GM18520 (cell line): ENCODE data around the gene PLD6.
"Not testable (repeated sequence)": the region's sequence is repeated elsewhere in the genome, so short reads cannot be mapped to it uniquely, and the experiment has no call there.

Experiments used
- ATAC-seq: cut with Tn5 transposase; IDR thresholded peaks from one replicate; pipeline ENCODE4 v1.9.1; 2021; ENCODE audit not compliant: unreplicated experiment

Gene PLD6

DNA sequence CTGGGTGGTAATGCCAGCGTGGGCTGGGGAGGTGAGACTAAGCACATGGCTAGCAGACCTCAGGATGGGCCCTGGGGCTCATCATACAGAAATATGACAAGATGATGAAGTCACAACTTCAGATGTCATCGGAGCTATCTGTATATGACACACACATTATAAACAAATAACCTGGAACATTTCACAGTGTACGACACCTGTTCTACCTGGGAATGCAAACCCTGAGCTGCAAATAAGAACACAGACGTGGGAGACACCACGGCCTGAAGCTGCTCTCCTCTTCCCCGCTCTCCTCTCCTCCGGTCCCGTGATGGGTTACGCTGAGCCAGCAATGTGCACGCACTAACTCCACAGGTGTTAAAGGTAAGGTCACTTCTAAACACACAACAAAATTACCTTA, 4.9 kb downstream of the PLD6 start:
- no peak for ATAC-seq

DNA sequence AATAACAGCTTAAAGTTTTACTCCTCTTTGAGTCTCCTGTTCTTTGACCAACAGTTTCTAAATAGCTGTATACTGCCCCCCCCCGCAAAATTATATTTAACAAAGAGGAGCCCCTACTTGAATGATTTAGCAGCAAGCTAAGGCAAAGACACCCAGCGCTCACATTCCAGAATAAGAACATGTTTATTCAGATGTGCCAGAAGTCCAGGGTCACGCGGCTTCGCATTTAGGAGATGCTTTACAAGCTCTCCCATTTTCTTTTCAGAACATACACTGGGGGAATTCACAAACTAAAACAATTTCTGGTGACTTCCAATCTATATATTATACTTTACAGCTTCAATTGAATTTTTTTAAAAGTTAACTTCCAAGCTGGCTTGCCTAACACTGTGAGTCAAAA, 5.3 kb downstream of the PLD6 start:
- ATAC-seq: no peak

DNA sequence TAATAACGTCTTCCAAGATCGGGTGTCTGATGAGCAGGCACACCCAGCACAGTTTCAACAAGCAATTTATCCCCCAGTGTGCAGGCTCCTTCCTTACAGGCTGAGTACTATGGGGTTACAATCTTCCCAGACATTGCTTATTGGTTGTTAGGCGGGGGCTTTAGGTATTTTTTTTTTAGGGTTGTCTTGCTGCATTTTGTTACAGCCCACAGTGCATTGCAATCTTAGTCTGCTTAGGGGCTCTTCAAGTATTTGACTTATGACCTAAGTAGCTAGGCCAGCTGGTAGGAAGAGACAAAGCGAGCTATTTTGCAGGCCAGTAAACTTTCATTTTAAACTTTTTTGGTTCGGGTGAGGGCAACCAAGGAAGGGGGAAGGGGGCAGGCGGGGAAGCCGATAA, 5.8 kb downstream of the PLD6 start:
- no peak for ATAC-seq

DNA sequence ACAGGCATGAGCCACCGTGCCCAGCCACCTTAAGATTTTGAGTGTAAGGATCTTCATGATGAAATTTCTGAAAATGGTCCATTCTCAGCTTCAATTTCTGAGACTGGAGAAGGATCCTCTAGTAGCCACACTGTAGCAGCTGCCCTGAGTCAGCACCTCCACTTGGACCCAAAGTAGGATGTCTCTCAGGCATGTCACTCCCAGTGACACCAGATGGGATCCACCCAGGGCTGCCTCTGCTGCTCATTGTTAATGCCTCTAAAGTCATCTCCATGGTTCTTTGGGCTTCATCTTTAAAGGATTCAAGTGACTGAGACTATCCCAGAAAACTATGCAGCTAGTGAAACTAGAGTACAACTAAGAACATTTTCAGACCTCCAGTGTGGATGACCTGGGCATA, 7.9 kb downstream of the PLD6 start:
- no peak for ATAC-seq

DNA sequence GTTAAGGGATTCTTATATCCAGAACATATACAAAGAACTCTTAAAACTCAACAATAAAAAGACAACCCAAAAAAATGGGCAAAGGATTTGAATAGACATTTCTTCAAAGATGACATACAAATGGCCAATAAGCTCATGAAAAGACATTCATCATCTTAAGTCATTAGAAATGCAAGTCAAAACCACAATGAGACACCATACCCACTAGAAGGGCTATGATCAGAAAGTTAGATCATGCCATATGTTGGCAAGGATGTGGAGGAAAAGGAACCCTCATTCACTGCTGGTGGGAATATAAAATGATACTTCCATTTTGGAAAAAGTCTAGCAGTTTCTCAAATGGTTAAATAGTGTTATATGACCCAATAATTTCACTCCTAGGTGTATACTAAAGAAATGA, 9.4 kb downstream of the PLD6 start:
- ATAC-seq: no peak

DNA sequence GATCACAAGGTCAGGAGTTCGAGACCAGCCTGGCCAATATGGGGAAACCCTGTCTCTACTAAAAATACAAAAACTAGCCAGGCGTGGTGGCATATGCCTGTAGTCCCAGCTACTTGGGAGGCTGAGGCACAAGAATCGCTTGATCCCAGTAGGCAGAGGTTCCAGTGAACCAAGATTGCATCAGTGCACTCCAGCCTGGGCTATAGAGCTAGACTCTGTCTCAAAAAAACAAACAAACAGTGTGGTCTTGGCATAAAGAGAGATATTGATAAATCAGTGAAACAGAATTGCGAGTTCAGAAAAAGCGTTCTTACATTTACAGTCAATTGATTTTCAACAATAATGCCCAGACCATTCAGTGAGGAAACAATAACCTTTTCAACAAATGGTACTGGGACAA, 10.7 kb downstream of the PLD6 start:
- not testable (repeated sequence) for ATAC-seq

DNA sequence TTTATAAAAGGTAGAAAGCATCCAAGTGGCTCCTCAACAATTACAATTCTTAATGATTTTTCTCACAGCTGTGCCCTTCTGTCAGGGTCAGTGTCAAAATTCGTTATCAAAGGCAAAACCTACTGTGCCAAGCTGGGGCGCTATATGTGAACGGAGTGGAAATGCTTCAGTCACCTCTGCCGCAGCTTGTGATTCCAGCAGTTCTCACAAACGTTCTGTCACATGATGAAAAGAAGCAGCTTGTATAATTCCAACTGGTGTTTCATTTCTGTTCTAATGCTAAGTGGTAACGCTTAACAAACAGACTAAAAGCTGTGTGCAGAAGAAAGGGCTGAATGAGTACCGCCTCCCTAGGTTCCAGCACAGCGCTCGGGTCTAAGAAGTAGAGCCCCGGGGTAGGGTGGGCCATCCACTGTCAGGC, 14.2 kb downstream of the PLD6 start:
- no peak for ATAC-seq

DNA sequence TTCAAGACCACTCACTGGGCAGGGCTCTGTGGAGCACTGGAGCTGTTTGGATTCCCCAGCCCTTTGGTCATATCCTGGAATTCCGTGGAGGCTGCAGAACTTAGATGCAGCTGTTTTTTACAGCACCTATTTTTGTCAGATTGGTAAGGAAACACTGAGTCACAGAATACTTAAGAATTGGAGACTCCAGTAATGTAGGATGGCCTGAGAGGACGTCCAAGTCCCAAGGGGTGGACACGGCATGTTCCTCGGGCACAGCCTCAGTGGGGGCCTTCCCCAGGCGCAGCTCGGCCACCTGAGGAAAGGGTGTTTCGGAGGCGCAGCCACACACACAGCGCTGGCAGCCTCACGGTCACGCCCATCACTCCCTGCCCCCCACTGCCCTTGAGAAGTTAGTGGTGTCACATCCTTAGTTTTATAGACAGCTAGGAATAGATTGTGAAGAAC, 14.8 kb downstream of the PLD6 start:
- no peak for ATAC-seq

DNA sequence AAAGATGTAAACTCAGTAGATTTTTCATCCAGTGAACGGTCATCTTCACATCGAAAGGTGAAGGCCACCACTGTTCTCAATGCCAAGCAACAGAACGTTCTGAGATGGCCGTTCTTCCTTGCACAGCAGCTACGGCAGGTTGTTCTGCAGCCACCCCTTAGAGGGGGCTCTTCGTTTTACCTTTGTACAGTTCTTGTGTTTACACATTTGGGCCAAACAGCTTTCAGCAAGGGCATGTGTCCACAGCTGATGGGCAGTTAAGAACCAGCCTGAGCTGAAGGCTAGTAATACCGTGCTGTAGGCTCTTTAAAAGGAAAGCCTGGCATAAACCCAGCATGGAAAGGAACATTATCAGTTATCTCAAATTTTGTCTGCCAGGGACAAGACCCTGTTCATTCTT, 15.9 kb downstream of the PLD6 start:
- no peak for ATAC-seq

DNA sequence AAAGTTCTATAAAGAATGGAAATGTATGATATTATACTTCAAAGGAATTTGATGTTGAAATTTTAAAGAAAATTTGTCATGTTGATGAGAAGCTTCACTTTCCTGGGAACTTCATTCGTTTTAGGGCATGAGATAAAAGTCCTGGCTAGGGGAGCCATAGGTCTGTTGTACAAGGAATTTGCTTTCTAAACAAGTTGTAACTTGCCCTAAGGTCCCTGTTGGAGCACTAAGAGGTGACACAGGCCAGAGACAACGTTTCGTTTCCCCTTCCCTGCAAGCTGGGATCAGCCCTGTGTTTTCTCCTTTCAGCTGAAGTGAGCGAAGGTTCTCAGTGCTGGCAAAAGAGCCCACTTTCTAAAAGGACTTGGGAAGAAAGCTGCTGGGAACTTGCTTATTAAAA, 16.6 kb downstream of the PLD6 start:
- no peak for ATAC-seq

DNA sequence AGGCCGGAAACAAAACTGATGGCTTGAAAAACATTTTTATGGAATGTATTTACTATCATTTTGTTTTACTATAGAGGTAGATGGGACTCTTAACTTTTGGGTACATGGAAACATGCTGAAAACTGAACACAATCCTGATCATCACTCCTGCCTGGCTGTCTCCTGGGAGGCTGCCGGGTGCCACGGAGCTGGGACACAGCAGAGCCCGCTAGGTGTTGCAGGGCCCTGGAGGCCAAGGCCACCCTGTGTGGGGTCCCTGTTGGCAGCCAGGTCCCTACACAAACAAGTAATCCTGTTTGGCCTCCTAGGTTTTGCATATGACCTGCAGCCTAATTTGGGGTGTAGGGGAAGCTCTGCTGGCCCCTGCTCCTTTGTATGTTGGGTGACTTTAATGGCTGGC, 17.5 kb downstream of the PLD6 start:
- no peak for ATAC-seq

DNA sequence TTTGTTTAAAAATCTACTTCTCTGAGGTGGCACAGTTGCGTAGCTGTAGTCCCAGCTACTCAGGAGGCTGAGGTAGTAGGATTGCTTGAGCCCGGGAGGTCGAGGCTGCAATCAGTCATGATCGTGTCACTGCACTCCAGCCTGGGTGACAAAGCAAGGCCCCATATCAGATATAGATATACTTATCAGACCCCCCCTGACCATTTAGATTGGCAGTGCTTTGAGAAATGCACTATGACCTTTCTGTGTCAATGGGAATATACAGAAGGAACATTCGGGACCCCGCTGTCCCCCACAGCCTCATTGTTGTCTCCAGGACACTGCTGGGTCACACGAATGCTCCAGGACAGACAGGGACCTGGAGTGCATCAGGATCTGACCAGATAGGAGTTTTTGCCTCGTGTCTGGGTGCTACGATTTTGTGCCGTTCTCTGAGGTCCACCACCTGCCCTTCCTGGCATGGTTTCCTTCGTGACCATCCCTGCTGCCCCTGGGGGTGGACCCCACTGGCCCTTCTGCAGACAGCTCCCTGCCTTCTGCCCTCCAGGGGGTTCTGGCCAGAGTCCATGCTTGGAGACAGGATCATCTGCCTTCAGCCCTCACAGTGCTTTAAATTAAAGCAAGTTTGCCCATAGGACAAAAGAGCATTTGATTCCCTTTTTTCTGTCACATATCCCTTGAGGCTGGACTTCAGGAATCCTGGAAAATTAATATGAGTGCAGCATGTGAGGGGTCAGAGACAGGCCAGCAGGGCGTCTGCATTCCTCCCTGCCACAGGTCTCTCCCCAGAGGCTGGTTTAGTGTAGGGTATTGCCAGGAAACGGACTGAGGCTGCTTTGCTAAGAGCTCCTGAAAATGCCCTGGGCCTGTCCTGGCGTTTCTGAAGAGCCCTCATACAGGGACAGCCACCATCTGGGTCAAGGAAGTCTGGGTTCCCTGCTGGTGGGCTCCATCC, 19.3 kb downstream of the PLD6 start:
- ATAC-seq: no peak

DNA sequence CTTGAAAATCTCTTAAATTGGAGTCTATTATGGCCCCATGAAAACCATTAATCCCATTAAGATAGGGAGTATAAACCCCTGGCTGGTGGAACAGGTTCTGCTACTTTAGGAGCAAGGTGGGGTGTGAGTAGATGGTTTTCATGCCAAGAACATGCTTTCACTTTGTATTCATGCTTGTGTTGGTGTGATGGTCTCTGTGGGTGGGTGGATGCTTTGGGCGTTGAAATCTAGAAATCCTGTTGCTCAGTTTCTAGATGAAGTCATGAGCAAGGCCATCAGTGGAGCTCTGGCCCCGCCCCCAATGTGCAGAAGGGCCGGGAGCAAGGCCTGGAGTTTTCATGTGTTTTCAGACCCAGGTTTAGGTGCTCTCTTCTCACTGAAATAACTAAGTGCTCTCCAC, 20.1 kb downstream of the PLD6 start:
- no peak for ATAC-seq

DNA sequence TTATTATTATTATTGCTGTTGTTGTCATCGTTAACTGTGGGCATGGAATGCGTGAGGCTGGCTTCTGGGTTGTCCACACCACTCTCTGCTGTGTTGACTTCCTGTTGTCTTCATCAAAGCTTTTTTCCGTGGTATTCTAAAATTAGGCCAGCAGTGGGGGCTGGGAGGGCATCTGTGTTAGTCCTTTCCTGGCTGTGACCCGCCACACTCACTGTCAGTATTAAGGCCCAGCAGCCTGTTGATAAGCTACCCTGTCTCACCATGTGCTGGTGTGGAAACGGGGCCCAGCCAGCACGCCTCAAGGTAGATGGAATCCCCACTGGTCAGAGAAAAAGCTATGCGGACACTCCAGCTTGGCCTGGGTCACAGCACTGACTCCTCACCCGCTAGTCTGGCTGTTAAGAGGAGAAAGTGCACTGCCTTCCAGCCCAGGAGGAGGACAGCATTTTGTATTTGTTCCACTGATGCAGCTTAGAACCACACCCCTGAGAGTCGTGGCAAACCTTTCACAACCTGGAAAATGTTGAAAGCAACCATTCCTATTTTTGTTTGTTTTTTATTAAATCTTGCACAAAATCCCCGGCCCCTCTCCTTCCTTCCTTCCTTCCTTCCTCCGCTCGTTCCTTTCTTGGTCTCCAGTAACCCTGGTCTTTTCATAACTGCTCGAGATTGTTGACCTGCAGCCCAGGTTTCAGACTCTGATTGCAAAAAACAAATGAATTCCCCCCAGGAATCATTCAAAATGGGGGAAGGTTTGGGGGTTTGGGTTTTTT, 21.0 kb downstream of the PLD6 start:
- ATAC-seq: not testable (repeated sequence)

DNA sequence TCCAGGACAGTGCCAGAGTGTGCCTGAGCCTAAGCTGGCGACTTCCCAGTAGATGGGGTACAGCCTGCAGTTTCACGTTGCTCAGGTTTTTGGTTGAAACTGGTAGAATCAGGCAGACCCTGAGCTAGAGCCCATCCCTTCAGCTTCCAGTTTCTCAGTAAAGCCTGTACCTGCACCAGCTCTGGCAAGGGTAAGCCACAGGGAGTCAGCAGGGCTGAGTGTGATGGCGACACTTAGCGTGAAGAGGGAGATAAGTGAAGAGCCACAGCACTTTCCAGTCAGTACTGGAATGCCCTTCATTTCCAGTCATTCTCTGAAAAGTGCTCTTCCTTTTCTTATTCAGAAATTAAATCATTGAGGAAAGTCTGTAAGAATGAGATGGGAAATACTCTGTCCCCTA, 22.4 kb downstream of the PLD6 start:
- ATAC-seq: no peak

DNA sequence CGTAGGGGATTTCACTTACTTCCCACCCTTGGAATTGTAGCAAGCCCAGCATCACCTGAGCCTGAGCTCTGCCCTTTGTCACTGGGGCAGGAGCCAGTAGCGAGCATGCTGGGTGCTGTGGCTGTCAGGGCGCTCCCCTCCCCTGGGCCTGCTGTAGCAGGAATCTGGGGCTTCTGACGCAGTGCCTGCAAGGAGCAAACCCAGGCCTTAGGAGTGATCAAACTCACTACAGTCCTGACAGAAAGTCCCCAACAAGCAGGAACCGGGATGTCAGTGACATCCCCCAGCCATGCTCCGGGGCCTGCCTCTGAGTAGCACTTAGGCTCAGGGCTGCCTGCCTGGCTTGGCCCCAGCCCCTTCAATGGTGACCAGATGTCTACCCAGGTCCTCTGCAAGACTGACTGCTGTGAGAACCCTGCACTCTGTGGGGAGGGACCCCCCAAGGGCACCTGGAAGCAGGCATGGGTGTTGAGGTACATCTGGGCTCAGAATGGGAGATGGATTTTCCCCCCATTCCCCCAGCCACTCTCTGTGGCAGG, 23.5 kb downstream of the PLD6 start:
- no peak for ATAC-seq

DNA sequence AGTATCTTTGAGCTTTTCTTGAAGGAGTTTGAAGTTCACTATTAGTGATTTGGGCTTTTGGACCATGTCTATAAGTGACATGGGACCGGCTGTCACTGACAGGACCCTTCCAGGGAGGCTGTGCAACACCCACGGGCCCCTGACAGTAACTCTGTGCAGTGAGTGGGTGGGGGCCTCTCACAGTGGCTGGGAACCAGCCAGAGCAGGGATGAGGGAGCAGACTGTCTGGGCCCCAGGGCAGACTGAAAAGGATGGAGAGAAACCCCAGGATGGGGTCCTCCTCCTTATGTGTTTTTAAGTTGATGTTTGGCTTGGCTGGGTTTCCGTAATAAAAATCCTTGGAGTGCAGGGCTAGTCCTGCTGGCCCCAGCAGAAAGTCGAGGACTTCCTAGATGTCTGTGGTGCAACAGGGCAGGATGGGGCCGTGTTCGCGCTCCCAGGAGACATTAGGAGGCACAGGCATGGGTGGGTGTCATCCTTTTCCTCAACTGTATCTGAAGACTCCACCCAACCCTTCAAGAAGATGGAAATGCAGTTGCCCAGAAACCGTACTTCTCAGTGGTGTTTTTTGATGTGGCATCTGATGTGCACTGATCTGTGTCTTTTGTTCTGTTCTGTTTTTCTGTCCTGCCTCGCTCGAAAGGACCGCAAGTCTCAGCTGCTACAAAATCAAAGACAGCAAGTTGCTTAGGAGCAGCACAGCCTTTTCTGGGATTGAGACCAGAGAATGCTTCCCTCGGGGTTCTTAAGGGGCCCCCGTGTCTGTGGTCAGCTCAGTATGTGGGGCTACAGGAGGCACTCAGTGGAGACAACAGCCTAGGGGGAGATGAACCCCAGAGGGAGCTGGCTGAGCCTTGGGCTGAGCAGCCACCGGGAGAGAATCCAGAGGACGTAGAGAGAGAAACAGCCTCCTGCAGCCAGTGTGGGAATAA, 24.2 kb downstream of the PLD6 start:
- ATAC-seq: no peak

DNA sequence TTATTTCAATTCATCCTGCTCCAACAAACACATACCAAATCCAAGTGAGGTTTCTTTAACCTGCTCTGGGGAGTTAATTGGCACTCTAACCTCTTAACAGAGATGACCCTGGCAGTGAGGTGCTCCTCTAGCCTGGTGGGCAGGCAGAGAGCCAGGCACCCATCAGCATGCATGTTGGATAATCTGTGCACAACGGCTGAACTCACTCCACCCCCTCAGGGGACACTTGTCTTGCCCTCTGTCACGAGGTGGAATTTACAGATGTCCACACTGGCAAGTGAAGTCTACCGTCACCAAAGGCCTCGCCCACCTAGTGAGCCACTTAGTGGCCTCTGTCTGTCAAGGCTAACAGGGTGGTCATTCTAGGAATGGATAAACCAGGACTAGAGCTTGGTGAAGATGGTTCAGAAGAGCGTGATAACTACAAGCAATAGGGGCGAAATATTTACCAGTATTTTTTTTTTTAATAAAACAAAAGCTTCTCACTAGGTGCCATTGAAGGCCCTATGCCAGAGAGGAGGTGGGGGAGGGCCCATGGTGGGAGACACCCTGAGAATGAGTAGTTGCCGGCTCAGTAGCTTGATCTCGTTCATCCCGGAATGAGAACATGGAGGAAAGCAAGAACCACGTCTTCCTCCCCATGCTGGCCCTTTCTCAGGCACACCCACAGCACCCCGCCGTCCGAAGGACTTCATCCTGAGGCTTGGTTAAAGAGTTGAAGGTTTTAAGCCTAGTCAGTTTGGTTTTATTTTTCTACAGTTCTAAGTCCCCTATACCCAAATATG, 25.2 kb downstream of the PLD6 start:
- no peak for ATAC-seq

DNA sequence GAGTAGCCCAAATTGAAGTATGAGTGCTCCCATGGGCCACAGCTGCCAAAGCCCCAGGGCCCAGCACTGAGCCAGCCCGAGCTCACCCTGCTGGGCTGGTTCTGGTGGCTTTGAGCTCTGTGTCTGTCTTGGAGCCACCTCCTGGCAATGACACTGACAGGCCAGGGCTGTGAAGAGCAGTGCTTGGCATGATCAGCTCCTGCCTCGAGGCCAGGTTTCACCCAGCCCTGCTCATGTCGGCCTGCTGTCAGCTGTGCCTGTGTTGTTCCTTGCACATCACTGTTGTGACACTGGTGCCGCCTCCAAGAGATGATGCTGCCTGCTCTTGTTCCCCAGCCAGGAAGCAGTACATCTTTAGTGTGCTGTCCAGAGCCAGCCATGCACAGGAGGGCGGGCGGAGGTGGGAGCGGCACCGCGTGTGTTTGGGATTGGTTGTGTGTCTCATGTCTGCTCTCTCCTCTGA, 26.0 kb downstream of the PLD6 start:
- no peak for ATAC-seq

DNA sequence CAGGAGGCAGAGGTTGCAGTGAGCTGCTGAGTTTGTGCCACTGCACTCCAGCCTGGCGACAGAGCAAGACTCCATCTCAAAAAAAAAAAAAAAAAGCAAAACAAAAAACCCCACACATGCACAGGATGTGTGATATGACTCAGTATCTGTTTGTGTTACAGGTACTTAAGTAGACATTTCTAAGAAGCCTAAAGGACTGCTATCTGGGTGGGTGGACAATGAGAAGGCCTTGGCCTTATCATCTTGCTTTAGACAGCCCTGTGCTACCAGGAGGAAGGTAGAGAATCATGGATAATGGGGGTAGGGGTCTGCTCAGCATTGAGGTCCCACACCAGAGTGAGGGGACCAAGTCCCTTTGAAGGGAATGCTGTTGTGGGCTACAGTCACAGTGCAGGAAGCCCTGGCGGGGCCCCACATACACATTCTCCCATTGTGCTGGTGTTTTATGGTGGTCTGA, 26.7 kb downstream of the PLD6 start:
- ATAC-seq: no peak
